ENCODE data around the gene LRRC37A3.
A peak's percentile ranks its signal among the peaks of the same experiment; 100 is the strongest.
"Not testable (repeated sequence)": the region's sequence is repeated elsewhere in the genome, so short reads cannot be mapped to it uniquely, and the experiment has no call there.

LRRC37A3 gene

GRCh38 chr17:64928701-64929100 lies 9.4 kb upstream of the LRRC37A3 start:
- not testable (repeated sequence) for DNase-seq (ENCODE audit: extremely low read depth, low read depth)

- peak; percentile 27 for DNase-seq (ENCODE audit: extremely low read depth, low read depth)
- TF ChIP-seq CTCF (IDR thresholded peaks at IDR 0.05; ENCODE audit: low read depth, low read length) = peak; percentile 37
Measured at GRCh38 chr17:64927444-64927843, 8.2 kb upstream of the LRRC37A3 start.

DNA sequence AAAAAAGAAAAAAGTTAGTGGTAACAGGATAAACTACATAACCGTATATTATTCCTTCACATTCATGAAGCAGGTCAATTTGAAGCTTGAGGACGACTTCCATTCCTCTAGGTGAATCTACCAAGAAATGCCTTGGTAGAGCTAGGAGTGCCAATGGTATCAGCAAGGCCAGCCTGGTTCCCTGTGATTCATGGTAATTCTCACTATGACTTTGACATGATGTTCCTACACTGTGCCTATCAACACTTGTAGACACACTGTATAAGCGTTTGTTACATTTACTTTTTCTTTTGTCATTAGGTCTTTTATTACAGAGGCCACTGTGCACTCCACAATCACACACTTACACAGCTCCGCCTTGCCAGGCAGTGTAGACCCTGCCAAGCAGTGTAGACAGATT lies 7.2 kb upstream of the LRRC37A3 start:
- not testable (repeated sequence) for DNase-seq (ENCODE audit: extremely low read depth, low read depth)

- DNase-seq (ENCODE audit: extremely low read depth, low read depth) = not testable (repeated sequence)
Measured at GRCh38 chr17:64925244-64925643, 6.0 kb upstream of the LRRC37A3 start.

GRCh38 chr17:64923051-64923568 lies 3.8 kb upstream of the LRRC37A3 start:
- DNase-seq (ENCODE audit: extremely low read depth, low read depth) = not testable (repeated sequence)

DNA sequence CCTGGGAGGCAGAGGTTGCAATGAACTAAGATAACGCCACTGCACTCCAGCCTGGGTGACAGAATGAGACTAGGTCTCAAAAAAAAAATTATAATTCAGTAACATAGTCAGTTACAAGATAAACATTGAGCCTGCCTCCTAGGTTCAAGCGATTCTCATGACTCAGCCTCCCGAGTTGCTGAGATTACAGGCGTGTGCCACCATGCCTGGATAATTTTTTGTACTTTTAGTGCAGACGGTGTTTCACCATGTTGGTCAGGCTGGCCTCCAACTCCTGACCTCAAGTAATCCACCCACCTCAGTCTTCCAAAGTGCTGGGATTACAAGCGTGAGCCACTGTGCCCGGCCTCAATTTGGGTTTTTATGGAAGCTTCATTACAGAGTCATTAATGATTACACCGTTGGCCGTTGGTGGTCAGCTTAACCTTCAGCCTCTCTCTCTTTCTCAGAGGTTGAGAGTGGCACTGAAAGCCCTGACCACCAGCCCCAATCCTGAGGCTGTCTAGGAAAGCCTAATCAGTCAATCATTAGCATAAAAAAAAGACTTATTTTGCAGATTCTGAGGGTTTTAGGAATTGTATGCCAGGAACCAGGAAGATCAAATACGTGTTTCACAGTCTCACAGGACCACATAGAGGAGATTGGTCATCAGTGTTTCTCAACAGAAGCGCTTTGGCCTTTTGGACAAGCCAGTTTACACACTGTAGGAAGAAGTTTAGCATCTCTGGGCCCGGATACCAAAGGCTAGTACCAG lies 1.3 kb upstream of the LRRC37A3 start:
- no peak for TF ChIP-seq CTCF (IDR thresholded peaks at IDR 0.05; ENCODE audit: low read depth, low read length)
- DNase-seq (ENCODE audit: extremely low read depth, low read depth) = no peak

DNA sequence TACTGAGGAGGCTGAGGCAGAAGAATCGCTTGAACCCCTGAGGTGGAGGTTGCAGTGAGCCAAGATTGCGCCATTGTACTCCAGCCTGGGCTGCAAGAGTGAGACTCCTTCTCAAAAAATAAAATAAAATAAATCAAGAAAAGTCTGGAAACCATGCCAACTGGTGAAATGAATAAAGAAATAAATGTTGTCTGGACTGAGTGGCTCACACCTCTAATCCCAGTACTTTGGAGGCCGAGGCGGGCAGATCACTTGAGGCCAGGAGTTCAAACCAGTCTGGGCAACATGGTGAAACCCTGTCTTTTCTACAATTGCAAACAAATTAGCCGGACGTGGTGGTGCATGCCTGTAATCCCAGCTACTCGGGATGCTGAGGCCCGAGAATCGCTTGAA lies 744 bp upstream of the LRRC37A3 start:
- no peak for TF ChIP-seq CTCF (IDR thresholded peaks at IDR 0.05; ENCODE audit: low read depth, low read length)
- no peak for DNase-seq (ENCODE audit: extremely low read depth, low read depth)

- not testable (repeated sequence) for DNase-seq (ENCODE audit: extremely low read depth, low read depth)
Measured at GRCh38 chr17:64918842-64919288, 413 bp downstream of the LRRC37A3 start.

GRCh38 chr17:64917540-64917939 lies 1.7 kb downstream of the LRRC37A3 start:
- DNase-seq (ENCODE audit: extremely low read depth, low read depth) = not testable (repeated sequence)

DNA sequence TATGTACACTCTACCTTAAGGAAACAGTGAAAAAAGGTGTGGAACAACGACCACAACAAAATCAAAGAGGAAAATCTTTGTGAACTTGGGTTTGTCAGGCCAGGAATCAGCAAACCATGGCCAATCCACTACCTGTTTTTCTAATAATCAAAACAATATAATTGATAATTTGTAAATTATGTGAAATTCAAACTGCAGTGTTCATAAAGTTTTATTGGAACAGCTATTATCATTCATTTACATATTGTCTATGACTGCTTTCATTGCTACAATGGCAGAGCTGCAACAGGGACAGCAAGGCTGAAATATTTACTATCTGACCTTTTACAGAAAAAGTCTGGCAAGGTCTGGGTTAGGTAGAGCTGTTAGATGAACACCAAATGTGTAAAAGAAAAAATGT lies 4.0 kb downstream of the LRRC37A3 start:
- not testable (repeated sequence) for DNase-seq (ENCODE audit: extremely low read depth, low read depth)

- not testable (repeated sequence) for DNase-seq (ENCODE audit: extremely low read depth, low read depth)
Measured at GRCh38 chr17:64910191-64910514, 9.1 kb downstream of the LRRC37A3 start.

- DNase-seq (ENCODE audit: extremely low read depth, low read depth) = not testable (repeated sequence)
Measured at GRCh38 chr17:64909511-64910190, 9.6 kb downstream of the LRRC37A3 start.

GRCh38 chr17:64904069-64904468 lies 15.2 kb downstream of the LRRC37A3 start:
- not testable (repeated sequence) for DNase-seq (ENCODE audit: extremely low read depth, low read depth)

- not testable (repeated sequence) for DNase-seq (ENCODE audit: extremely low read depth, low read depth)
Measured at GRCh38 chr17:64897136-64897535, 22.1 kb downstream of the LRRC37A3 start.

DNA sequence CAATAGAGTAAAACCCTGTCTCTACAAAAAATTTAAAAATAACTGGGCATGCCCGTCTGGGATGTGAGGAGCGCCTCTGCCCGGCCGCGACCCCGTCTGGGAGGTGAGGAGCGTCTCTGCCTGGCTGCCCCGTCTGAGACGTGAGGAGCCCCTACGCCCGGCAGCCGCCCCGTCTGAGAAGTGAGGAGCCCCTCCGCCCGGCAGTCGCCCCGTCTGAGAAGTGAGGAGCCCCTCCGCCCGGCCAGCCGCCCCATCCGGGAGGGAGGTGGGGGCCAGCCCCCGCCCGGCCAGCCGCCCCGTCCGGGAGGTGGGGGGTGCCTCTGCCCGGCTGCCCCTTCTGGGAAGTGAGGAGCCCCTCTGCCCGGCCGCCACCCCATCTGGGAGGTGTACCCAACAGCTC lies 45.1 kb downstream of the LRRC37A3 start:
- not testable (repeated sequence) for DNase-seq (ENCODE audit: extremely low read depth, low read depth)
